Subcutaneous adipose tissue (tissue), 4 donors: ENCODE results near the gene CDCA3. TPM values are rescaled to one million over a fixed set of nuclear protein-coding genes. Genes with fewer than 3 reads are reported as not detected.

ENCODE experiments used
- total RNA-seq, 4 donors: library from RNA; depleted of rRNA; stranded (reverse); fragments of >200 nt; gene quantifications; one replicate each; pipeline ENCODE4 v1.1.0, GENCODE V29; 2016
- TF ChIP-seq, protein P1 (sequence below): fragments of 450-650 bp; IDR thresholded peaks from one replicate; pipeline ENCODE4 v1.5.1; 2016; ENCODE audit warnings: low read depth, mild to moderate bottlenecking, control low read depth, antibody characterized with exemption, moderate library complexity

CDCA3 gene
- total RNA-seq, 4 donors from 2014 or later: 0.38 to 2.6 (median 1.9) TPM; not detected in 1

DNA sequence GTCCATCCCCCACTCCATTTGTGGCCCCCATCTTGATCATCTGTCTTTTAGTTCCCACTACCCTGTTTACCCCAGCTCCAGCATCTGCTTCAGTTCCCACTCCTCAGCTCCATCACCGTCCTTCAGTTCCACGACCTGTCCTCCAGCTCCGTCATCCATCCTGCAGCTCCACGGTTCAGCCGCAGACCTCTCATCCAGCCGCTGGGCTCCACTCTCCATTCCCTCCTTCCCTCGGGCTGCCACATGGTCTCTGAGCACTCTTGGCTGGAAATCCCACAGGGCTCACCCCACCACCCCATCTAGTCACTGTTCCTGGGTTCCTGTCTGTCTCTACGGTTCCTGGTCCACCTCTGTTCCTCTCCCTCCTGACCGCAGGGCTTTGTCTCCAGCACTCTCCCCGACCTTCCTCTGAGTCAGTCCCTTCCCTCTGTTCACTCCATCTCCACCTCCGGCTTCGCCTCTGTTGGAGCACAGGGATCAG, 26.1 kb downstream of the CDCA3 start:
- TF ChIP-seq, protein P1, sequence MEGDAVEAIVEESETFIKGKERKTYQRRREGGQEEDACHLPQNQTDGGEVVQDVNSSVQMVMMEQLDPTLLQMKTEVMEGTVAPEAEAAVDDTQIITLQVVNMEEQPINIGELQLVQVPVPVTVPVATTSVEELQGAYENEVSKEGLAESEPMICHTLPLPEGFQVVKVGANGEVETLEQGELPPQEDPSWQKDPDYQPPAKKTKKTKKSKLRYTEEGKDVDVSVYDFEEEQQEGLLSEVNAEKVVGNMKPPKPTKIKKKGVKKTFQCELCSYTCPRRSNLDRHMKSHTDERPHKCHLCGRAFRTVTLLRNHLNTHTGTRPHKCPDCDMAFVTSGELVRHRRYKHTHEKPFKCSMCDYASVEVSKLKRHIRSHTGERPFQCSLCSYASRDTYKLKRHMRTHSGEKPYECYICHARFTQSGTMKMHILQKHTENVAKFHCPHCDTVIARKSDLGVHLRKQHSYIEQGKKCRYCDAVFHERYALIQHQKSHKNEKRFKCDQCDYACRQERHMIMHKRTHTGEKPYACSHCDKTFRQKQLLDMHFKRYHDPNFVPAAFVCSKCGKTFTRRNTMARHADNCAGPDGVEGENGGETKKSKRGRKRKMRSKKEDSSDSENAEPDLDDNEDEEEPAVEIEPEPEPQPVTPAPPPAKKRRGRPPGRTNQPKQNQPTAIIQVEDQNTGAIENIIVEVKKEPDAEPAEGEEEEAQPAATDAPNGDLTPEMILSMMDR: no peak

DNA sequence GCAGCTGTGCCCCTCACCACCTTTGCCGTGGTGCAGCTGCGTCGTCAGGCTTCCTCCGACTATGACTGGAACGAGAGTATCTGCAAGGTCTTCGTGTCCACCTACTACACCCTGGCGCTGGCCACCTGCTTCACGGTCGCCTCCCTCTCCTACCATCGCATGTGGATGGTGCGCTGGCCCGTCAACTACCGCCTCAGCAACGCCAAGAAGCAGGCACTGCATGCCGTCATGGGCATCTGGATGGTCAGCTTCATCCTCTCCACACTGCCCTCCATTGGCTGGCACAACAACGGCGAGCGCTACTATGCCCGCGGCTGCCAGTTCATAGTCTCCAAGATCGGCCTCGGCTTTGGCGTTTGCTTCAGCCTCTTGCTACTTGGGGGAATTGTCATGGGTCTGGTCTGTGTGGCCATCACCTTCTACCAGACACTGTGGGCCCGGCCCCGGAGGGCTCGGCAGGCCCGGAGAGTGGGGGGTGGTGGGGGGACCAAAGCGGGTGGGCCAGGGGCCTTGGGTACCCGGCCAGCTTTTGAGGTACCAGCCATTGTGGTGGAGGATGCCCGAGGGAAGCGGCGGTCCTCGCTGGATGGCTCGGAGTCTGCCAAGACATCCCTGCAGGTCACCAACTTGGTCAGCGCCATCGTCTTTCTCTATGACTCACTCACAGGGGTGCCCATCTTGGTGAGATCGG, 26.9 kb downstream of the CDCA3 start:
- TF ChIP-seq, protein P1: no peak

DNA sequence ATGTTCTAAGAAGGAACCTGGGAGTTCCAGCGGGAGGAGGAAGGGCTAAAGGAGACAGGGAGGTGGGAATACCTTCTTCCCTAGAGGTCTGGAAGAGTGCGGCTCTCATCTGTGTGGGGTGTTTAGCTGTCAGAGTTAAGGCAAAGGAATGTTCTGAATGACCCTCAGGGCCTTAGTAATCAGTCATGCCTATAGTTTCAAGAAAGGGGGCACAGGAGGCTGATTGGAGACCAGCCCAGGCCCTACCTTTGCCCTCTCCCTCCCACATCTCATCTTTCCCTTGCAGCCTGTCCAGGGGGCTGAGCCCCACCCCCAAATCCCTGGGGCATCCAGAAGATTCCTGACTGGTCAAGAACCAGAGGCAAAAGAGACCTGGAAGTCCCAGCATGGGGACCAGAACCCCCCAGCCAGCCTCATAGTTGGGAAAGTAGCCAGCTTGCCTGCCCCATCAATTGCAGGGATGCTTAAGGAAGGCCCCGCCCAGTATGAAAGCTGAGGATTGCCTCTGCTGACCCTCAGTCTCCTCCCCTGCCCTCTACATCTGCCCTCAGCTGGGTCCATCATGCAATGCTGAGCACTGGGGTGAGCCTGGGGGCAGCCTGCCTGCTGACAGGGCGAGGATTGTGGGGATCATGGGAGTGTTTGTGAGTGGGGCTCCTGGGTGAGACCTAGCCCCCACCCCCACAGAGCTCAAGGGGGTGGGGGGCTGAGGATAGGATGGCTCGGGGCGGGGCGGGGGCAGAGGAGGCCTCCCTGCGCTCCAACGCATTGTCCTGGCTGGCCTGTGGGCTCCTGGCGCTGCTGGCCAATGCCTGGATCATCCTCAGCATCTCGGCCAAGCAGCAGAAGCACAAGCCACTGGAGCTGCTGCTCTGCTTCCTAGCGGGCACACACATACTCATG, 27.7 kb downstream of the CDCA3 start:
- TF ChIP-seq, protein P1: no peak

DNA sequence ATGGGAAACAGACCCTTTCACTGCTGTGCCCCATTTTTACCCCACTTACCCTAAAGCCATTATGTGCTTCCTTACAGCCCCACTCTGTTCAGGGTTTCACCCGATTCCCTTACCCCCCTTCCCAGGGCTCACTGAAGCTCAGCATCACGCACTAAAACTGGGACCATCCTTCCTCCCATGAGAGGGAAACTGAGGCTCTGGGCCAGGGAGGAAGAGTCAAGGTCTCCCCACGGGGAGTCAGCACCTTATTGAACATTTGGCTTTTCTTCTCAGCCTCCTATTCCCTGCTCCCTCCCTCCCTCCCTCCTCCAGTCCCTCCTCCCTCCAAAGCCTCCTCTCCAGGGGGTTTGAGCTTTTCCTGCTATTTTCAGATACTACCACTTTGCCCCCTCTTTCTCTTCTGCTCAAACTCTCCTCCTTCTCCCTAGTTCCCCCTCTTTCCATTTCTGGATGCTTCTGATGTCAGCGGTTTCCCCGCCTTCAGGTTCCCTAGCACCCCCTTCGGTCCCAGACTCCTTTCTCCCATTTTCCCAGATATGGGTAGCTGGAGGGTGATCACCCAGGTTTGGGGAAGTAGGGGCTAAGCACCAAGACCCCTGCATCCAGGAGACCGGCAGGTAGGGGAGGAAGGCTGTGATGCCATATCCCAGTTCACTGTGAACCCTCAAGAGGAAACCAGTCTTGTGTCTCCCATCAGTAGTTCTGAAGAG, 28.5 kb downstream of the CDCA3 start:
- TF ChIP-seq, protein P1: no peak

GRCh38 chr12:6821591-6822425, 29.3 kb downstream of the CDCA3 start, which contains the start of gene GPR162:
Gene GPR162, plus strand, starts transcription at chr12:6821821. Its CDS starts 2,078 bp downstream, at chr12:6823899.
- TF ChIP-seq, protein P1: no peak

DNA sequence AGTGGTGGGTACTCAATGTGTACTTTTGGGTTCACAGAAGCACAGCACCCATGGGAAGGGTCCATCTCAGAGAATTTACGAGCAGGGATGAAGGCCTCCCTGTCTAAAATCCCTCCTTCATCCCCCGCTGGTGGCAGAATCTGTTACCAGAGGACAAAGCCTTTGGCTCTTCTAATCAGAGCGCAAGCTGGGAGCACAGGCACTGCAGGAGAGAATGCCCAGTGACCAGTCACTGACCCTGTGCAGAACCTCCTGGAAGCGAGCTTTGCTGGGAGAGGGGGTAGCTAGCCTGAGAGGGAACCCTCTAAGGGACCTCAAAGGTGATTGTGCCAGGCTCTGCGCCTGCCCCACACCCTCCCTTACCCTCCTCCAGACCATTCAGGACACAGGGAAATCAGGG, 30.9 kb downstream of the CDCA3 start:
- TF ChIP-seq, protein P1: no peak
